Mucosa of descending colon (tissue), 3 donors: ENCODE measurements around the gene PTBP1. TPM values are rescaled to one million over a fixed set of nuclear protein-coding genes. Genes with fewer than 3 reads are reported as not detected.

Source experiments
- ATAC-seq: fragments of 200-7000 bp; cut with Tn5 transposase; one replicate; pipeline ENCODE4 v1.9.1; 2020; ENCODE audit warnings: mild to moderate bottlenecking, moderate library complexity
- DNase-seq, 3 donors: peaks; one replicate each; pipeline ENCODE4 v3.0.0-alpha.2; 2020
- H3K36me3 ChIP-seq: fragments of 200-600 bp; one replicate; pipeline ENCODE4 v1.8.0; 2021; ENCODE audit warnings: low read depth, mild to moderate bottlenecking
- H3K4me1 ChIP-seq: fragments of 200-600 bp; one replicate; pipeline ENCODE4 v1.8.0; 2021; ENCODE audit warnings: low read depth, mild to moderate bottlenecking
- H3K4me3 ChIP-seq: fragments of 200-600 bp; one replicate; pipeline ENCODE4 v1.8.0; 2021; ENCODE audit warnings: mild to moderate bottlenecking
- H3K9me3 ChIP-seq: fragments of 200-600 bp; one replicate; pipeline ENCODE4 v1.8.0; 2021; ENCODE audit warnings: mild to moderate bottlenecking
- CTCF ChIP-seq: fragments of 200-600 bp; IDR thresholded peaks from one replicate; pipeline ENCODE4 v1.8.0; 2022; ENCODE audit warnings: antibody characterized with exemption, mild to moderate bottlenecking
- intact Hi-C, 2 donors: fragments of 100-400 bp; cut with DNase I in 1 of 2; cut with micrococcal nuclease in 1 of 2; formaldehyde crosslinking; loops; one replicate each; pipeline versions ENCODE4 v1.11.0 to v1.11.1; 2022; cut with DNase I, micrococcal nuclease
- total RNA-seq, 3 donors: library from RNA; stranded (reverse); fragmentation: NEBNext Ultra II Directional in 2 of 3; extraction: Animal tissue kit (Norgen Biotek cat#: 25700) in 2 of 3; gene quantifications; one replicate each; pipeline versions ENCODE4 v1.2.1 to v1.2.4, GENCODE V29; 2021 to 2023
- donor health status: DM: no; HTN: no; CAD: no; lungs with moderate emphysema.
- donor health status: DM: no; HTN: no; CAD: no.
- donor health status: DM: no; HTN: yes; CAD: no.

PTBP1 gene
- total RNA-seq, 3 donors from 2014 or later = 204 to 305 (median 281) TPM

GRCh38 chr19:765179-765738 lies 32.0 kb upstream of the PTBP1 start:
- Histone ChIP-seq H3K4me1 (no peaks in the 10 kb centered on the region), H3K36me3 (no peaks in the 10 kb centered on the region), H3K9me3 (no peaks in the 10 kb centered on the region), H3K4me3 (no peak overlapping the region)
- TF ChIP-seq CTCF = no peak
- intact Hi-C loops = no loop called here
- ATAC-seq (peak; percentile 44), DNase-seq (no peak)

- no peak overlapping the region for H3K4me3 ChIP-seq
- intact Hi-C loops = no loop called here
- no peaks in the 10 kb centered on the region for H3K9me3 ChIP-seq
- H3K36me3 ChIP-seq = no peaks in the 10 kb centered on the region
- TF ChIP-seq CTCF = no peak
- DNase-seq (no peak), ATAC-seq (no peak)
- no peaks in the 10 kb centered on the region for H3K4me1 ChIP-seq
Measured at GRCh38 chr19:768424-768823, 28.8 kb upstream of the PTBP1 start.

GRCh38 chr19:769616-770015 lies 27.6 kb upstream of the PTBP1 start:
- ATAC-seq (no peak), DNase-seq (no peak)
- no peak for TF ChIP-seq CTCF
- intact Hi-C loops = loop anchor here in 1 of 2 donors (5.0 kb wide), 1 partner anchor 148 kb away; the partner anchor contains the start of gene KISS1R
- no peaks in the 10 kb centered on the region for H3K36me3 ChIP-seq
- no peaks in the 10 kb centered on the region for H3K4me1 ChIP-seq
- no peak overlapping the region for H3K4me3 ChIP-seq
- H3K9me3 ChIP-seq = no peaks in the 10 kb centered on the region

- DNase-seq = peak in 1 of 3 donors; percentile 49
- peak; percentile 18 for TF ChIP-seq CTCF
- no peak overlapping the region for H3K4me3 ChIP-seq
- H3K36me3 ChIP-seq = no peaks in the 10 kb centered on the region
- ATAC-seq = peak; percentile 21
- intact Hi-C loops = loop anchor here in 1 of 2 donors (5.0 kb wide), 1 partner anchor 146 kb away; the partner anchor contains the start of gene KISS1R
- no peaks in the 10 kb centered on the region for H3K9me3 ChIP-seq
- H3K4me1 ChIP-seq = no peaks in the 10 kb centered on the region
Measured at GRCh38 chr19:771332-771785, 25.9 kb upstream of the PTBP1 start.

GRCh38 chr19:772063-772462 lies 25.2 kb upstream of the PTBP1 start:
- no peak for TF ChIP-seq CTCF
- intact Hi-C loops = loop anchor here in 1 of 2 donors (5.0 kb wide), 1 partner anchor 145 kb away; the partner anchor contains the start of gene KISS1R
- Histone ChIP-seq H3K36me3 (no peaks in the 10 kb centered on the region), H3K4me3 (no peak overlapping the region), H3K9me3 (no peaks in the 10 kb centered on the region), H3K4me1 (no peaks in the 10 kb centered on the region)
- ATAC-seq (no peak), DNase-seq (no peak)
